PC-3 (cell line): ENCODE results near the gene FSTL3. TPM values are rescaled to one million over a fixed set of nuclear protein-coding genes. Genes with fewer than 3 reads are reported as not detected.
A peak's percentile ranks its signal among the peaks of the same experiment; 100 is the strongest.

Experiments used
- ATAC-seq: fragments of 200-7000 bp; cut with Tn5 transposase; 2 replicates; pipeline ENCODE4 v1.9.1; 2020; ENCODE audit warnings: mild to moderate bottlenecking, moderate library complexity
- BruUV-seq: library from RNA; stranded (reverse); fragments of 400-500 nt; replicated peaks from 2 replicates; lab custom pipeline; 2021; lab: Mats Ljungman, UMichigan
- CTCF ChIA-PET: fragments of 300-600 bp; sonication (Branson Sonifier 250); formaldehyde crosslinking; loops from one replicate; lab custom pipeline; 2022; ENCODE audit warnings: antibody characterized with exemption; lab: Charles Lee
- POLR2A ChIA-PET: fragments of 300-600 bp; sonication (Branson Sonifier 250); formaldehyde crosslinking; loops from one replicate; lab custom pipeline; 2022; ENCODE audit warnings: antibody characterized with exemption; ENCODE audit not compliant: unreplicated experiment; lab: Charles Lee
- DNase-seq: peaks from one replicate; pipeline ENCODE4 v3.0.0-alpha.2; 2015
- H2AFZ ChIP-seq: fragments of 300-600 bp; sonication (generic); 2 replicates; pipeline ENCODE4 v1.6.0; 2016; ENCODE audit warnings: antibody characterized with exemption, low read length
- H3F3A ChIP-seq: fragments of 300-600 bp; sonication (generic); one replicate; pipeline ENCODE4 v1.6.0; 2017; ENCODE audit warnings: antibody characterized with exemption, low read length, control low read depth, mild to moderate bottlenecking; ENCODE audit not compliant: unreplicated experiment
- H3K27ac ChIP-seq: fragments of 300-600 bp; sonication (generic); 2 replicates; pipeline ENCODE4 v1.5.1; 2016; ENCODE audit warnings: mild to moderate bottlenecking, low read length
- H3K27me3 ChIP-seq: fragments of 300-600 bp; sonication (generic); 2 replicates; pipeline ENCODE4 v1.6.1; 2016; ENCODE audit warnings: low read length, mixed read lengths
- H3K36me3 ChIP-seq: fragments of 300-600 bp; sonication (generic); 2 replicates; pipeline ENCODE4 v1.6.1; 2016; ENCODE audit warnings: low read depth, mixed run types, low read length, mixed read lengths
- H3K4me1 ChIP-seq: fragments of 300-600 bp; sonication (generic); 2 replicates; pipeline ENCODE4 v1.5.1; 2016; ENCODE audit warnings: low read length; ENCODE audit not compliant: insufficient read depth
- H3K4me2 ChIP-seq: fragments of 300-600 bp; sonication (generic); 2 replicates; pipeline ENCODE4 v1.6.0; 2016; ENCODE audit warnings: low read length
- H3K4me3 ChIP-seq: fragments of 300-600 bp; sonication (generic); 2 replicates; pipeline ENCODE4 v1.5.1; 2016; ENCODE audit warnings: mild to moderate bottlenecking, low read length, mixed read lengths
- H3K79me2 ChIP-seq: fragments of 300-600 bp; sonication (generic); 2 replicates; pipeline ENCODE4 v1.6.1; 2017; ENCODE audit warnings: low read length, mixed read lengths
- H3K9ac ChIP-seq: fragments of 300-600 bp; sonication (generic); 2 replicates; pipeline ENCODE4 v1.6.0; 2016; ENCODE audit warnings: mild to moderate bottlenecking, low read length
- H3K9me2 ChIP-seq: fragments of 300-600 bp; sonication (generic); replicated peaks from 2 replicates; pipeline ENCODE4 v1.6.1; 2016; ENCODE audit warnings: mixed run types, low read length, mixed read lengths
- H3K9me3 ChIP-seq: fragments of 300-600 bp; sonication (generic); 2 replicates; pipeline ENCODE4 v1.6.1; 2016; ENCODE audit warnings: low read length, mixed read lengths
- H4K20me1 ChIP-seq: fragments of 300-600 bp; sonication (generic); 2 replicates; pipeline ENCODE4 v1.6.1; 2016; ENCODE audit warnings: low read length, mixed read lengths
- EZH2 ChIP-seq: fragments of 300-600 bp; sonication (generic); IDR thresholded peaks from one replicate; pipeline ENCODE4 v1.6.1; 2017; ENCODE audit warnings: antibody characterized with exemption, mild to moderate bottlenecking, low read length; ENCODE audit not compliant: unreplicated experiment
- EZH2phosphoT487 ChIP-seq: fragments of 300-600 bp; sonication (generic); IDR thresholded peaks from 2 replicates; pipeline ENCODE4 v1.6.1; 2018; ENCODE audit warnings: mild to moderate bottlenecking, antibody characterized with exemption, low read length, borderline replicate concordance
- intact Hi-C: fragments of 100-400 bp; cut with micrococcal nuclease; formaldehyde crosslinking; loops from 2 replicates; pipeline ENCODE4 v1.9.0; 2023
- total RNA-seq: library from RNA; depleted of rRNA; stranded (reverse); fragments of >200 nt; gene quantifications from 2 replicates; pipeline ENCODE4 v1.2.3, GENCODE V29; 2014
- TF ChIP-seq, protein P1 (sequence below): fragments of 300-600 bp; sonication (generic); conservative IDR thresholded peaks from 2 replicates; pipeline ENCODE4 v1.5.1; 2017; ENCODE audit warnings: antibody characterized with exemption, low read depth, mild to moderate bottlenecking, low read length

Gene FSTL3
- total RNA-seq, 1 experiment from 2014 or later: 53.3 TPM

DNA sequence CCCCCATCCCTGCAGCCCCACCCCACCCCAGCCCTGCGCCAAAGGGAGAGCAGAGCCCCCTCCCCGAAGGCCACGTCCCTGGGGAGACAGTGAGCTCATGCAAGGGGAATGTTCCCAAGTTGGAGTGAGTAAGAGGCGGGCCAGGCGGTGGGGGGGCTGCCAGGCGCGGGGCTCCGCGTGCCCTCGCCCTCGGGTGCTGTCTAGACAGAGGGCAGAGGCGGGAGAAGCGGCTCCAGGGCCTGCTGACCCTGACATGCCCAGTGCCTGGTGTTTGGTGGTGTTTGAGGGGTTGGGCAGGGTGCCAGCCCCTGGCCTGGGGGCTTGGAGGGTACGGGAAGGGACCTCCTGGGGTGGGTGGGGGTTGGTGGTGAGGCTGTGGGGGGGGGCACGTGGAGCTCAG, 1.0 kb downstream of the FSTL3 start:
- no peaks in the 10 kb centered on the region for H3K36me3 ChIP-seq
- peak overlapping the region; percentile 86 for H3K4me2 ChIP-seq
- no peak overlapping the region for H2AFZ ChIP-seq
- no peaks in the 10 kb centered on the region for H3F3A ChIP-seq
- ChIA-PET CTCF (interaction anchor here (0.6 kb wide), 1 partner anchor 65 kb away, joined by 7 read pairs; no protein-coding TSS in a partner anchor), POLR2A (interaction anchor here (0.8 kb wide), 1 partner anchor 75 kb away, joined by 3 read pairs; no protein-coding TSS in a partner anchor)
- no peaks in the 10 kb centered on the region for H4K20me1 ChIP-seq
- no peak overlapping the region for H3K9ac ChIP-seq
- peaks cover 21% of the 10 kb centered on the region for H3K4me1 ChIP-seq
- no TSS peak for BruUV-seq
- peak; percentile 70 for DNase-seq
- TF ChIP-seq EZH2 (no peak), EZH2phosphoT487 (no peak)
- TF ChIP-seq, protein P1, sequence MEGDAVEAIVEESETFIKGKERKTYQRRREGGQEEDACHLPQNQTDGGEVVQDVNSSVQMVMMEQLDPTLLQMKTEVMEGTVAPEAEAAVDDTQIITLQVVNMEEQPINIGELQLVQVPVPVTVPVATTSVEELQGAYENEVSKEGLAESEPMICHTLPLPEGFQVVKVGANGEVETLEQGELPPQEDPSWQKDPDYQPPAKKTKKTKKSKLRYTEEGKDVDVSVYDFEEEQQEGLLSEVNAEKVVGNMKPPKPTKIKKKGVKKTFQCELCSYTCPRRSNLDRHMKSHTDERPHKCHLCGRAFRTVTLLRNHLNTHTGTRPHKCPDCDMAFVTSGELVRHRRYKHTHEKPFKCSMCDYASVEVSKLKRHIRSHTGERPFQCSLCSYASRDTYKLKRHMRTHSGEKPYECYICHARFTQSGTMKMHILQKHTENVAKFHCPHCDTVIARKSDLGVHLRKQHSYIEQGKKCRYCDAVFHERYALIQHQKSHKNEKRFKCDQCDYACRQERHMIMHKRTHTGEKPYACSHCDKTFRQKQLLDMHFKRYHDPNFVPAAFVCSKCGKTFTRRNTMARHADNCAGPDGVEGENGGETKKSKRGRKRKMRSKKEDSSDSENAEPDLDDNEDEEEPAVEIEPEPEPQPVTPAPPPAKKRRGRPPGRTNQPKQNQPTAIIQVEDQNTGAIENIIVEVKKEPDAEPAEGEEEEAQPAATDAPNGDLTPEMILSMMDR: no peak
- intact Hi-C loops: loop anchor here (5.0 kb wide), 2 partner anchors 35 to 75 kb away; partner anchors contain the start of gene MISP
- H3K27me3 ChIP-seq: no peaks in the 10 kb centered on the region
- peaks cover 26% of the 10 kb centered on the region for H3K79me2 ChIP-seq
- ATAC-seq: peak; percentile 31
- H3K4me3 ChIP-seq: peak overlapping the region; percentile 80
- H3K27ac ChIP-seq: no peak overlapping the region
- no peaks in the 10 kb centered on the region for H3K9me2 ChIP-seq
- no peaks in the 10 kb centered on the region for H3K9me3 ChIP-seq

DNA sequence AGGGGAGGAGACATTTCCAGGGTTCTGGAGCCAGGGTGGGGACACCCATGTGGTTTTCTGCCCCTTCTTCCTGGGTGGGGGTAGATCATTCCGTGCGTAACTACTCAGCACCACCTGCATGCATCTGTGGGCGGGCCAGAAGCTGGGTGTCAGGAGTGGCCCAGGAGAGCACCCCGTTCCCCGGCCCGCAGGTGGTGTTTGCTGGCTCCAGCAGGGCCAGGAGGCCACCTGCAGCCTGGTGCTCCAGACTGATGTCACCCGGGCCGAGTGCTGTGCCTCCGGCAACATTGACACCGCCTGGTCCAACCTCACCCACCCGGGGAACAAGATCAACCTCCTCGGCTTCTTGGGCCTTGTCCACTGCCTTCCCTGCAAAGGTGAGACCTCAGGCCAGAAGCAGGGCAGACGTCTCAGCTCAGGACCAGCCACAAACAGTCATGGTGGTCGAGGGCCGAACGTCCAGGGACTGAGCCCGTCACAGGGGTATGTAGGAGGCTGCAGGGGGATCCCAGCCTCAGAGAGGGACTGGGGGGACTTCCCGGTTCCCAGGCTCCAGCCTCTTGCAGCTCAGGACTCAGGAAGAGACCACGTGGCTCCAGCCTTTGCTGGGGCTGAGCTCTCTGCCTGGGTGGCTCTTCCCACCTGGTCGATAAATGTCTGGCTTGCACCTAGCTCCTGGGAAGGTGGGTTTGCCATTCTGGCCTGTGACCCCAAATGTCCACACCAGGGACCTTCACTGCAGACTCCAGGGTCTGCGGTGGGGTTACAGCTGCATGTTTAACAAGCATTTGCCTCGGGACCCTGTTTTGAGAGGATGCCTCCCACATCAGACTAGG, 1.6 kb downstream of the FSTL3 start:
- no peaks in the 10 kb centered on the region for H3K9me2 ChIP-seq
- H3K9ac ChIP-seq: no peak overlapping the region
- H3K79me2 ChIP-seq: peaks cover 26% of the 10 kb centered on the region
- peak overlapping the region; percentile 59 for H3K4me3 ChIP-seq
- H3K36me3 ChIP-seq: no peaks in the 10 kb centered on the region
- DNase-seq: peak; percentile 42
- POLR2A ChIA-PET: no interaction called here
- CTCF ChIA-PET: interaction anchor here (0.6 kb wide), 1 partner anchor 65 kb away, joined by 7 read pairs; no protein-coding TSS in a partner anchor
- intact Hi-C loops: loop anchor here (5.0 kb wide), 2 partner anchors 34 to 74 kb away; partner anchors contain the start of gene MISP
- TSS peak; percentile 44 for BruUV-seq
- H3K9me3 ChIP-seq: no peaks in the 10 kb centered on the region
- H4K20me1 ChIP-seq: no peaks in the 10 kb centered on the region
- H3K4me1 ChIP-seq: peaks cover 21% of the 10 kb centered on the region
- H3K27ac ChIP-seq: peak overlapping the region; percentile 2; the same call in 1 of the 2 replicates
- no peaks in the 10 kb centered on the region for H3K27me3 ChIP-seq
- H3K4me2 ChIP-seq: peak overlapping the region; percentile 86
- TF ChIP-seq, protein P1: no peak
- TF ChIP-seq EZH2phosphoT487 (no peak), EZH2 (no peak)
- H3F3A ChIP-seq: no peaks in the 10 kb centered on the region
- 0 out of 2 replicates have a peak, but pooled peaks have one; percentile 2 for ATAC-seq
- no peak overlapping the region for H2AFZ ChIP-seq
